KBM-7 (cell line): Measurements from ENCODE around the gene GAL3ST3.

Experiments used
- DNase-seq: peaks from one replicate; pipeline ENCODE4 v3.0.0-alpha.2; 2015
- in situ Hi-C: fragments of 300-500 bp; cut with MboI; formaldehyde crosslinking; loops from 2 replicates; pipeline ENCODE4 v1.14.3; 2020; ENCODE audit warnings: low sequenced_read_pairs, low pct_unique_long_range_greater_than_20kb, mixed read lengths

The GAL3ST3 gene

DNA sequence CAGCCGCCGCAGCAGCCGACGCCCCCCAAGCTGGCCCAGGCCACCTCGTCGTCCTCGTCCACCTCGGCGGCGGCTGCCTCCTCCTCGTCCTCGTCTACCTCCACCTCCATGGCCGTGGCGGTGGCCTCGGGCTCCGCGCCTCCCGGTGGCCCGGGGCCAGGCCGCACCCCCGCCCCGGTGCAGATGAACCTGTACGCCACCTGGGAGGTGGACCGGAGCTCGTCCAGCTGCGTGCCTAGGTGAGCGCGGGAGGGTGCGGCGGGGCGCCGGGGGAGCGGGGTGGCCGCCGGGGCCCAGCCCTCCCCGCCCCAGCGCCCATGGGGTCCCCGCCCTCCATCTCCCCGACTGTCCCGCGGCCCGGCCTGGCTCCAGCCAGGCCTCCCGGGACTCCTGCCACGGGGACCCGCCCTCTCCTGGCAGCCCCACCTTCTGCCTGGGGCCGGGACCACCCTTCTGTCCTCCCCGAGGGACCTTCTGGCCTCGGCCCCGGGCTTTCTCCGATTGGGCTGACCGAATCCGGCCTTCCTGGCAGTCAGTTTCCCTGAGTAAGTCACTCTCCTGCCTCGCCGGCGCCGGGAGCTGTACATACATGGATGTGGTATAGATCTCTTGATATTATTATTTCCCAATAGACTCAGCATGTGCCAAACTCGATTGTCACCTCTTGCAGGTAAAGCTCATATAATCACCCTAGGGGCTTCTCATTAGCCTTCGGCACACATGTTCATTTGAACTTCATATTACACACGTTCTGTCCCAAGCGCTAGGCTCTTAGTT lies 21.8 kb upstream of the GAL3ST3 start:
- DNase-seq, result no peak
- in situ Hi-C loops, result no loop called here

- peak; percentile 70 for DNase-seq
- in situ Hi-C loops, result no loop called here
Observed at GRCh38 chr11:66069715-66070603, 21.0 kb upstream of the GAL3ST3 start, which contains the start of gene PACS1. TSS of gene PACS1 (plus strand) at chr11:66070272. CDS start at chr11:66070487, 215 bp downstream.

DNA sequence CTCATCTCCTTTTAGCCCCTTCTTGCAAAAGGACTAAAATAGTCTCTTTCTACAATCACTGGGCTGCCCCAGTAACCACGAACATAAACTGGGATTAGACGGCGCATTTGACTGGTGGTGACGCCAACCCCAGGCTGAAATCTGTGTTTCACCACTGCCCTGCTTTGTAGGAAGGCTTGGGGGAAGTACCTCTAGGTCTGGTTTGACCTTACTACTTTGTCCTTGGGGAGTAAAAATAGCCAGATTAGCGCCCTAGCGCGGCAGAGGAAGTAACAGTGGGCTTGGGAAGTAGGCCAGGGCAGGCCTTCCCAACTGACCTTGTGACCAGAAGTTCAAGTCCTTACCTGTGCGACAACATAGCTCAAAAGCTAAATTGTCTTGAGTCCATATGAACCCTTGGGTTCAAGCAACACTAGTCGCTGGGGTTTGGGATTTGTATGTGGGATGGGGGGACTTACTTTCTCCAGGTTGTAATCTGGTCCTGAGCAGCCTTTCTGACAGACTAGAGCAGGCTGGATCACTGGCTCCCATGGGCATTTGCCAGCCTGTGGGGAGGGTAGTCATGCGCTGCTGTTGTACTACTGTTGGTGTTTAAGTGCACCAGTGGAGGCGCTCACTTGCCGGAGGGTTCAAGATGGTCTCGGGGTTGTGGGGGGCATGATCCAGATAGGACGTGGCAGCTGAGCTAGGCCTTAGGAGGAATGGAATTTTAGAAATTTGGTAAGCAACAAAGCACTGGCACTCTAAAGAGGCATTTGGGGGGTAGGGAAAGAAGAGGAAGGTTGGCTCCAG lies 20.2 kb upstream of the GAL3ST3 start:
- peak; percentile 27 for DNase-seq
- in situ Hi-C loops, result no loop called here

DNA sequence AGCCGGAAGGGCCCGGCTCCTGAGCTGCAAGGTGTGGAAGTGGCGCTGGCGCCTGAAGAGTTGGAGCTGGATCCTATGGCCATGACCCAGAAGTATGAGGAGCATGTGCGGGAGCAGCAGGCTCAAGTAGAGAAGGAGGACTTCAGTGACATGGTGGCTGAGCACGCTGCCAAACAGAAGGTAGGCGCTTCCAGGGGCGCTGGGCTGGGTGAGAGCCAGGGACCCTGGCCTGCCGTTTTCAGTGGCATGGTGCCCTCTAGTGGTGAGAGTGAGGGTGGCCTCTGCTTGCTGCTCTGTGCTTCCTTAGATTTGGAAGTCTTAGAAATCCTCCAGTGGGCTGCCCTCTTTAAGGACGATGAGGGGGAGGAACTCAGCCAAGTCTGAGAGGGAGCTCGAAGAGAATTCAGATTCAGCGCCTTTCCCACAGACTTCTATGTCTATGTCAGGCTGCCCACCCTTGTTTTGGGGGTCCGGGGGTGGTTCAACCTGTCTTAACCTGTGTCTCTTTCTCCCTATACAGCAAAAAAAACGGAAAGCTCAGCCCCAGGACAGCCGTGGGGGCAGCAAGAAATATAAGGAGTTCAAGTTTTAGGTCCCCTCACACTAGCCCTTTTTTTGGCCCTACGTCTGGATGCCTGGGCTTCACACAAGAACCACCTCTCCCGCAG lies 19.3 kb upstream of the GAL3ST3 start:
- DNase-seq, result peak; percentile 85
- in situ Hi-C loops, result no loop called here

- DNase-seq, result no peak
- in situ Hi-C loops, result no loop called here
Observed at GRCh38 chr11:66067640-66068039, 18.7 kb upstream of the GAL3ST3 start.

DNA sequence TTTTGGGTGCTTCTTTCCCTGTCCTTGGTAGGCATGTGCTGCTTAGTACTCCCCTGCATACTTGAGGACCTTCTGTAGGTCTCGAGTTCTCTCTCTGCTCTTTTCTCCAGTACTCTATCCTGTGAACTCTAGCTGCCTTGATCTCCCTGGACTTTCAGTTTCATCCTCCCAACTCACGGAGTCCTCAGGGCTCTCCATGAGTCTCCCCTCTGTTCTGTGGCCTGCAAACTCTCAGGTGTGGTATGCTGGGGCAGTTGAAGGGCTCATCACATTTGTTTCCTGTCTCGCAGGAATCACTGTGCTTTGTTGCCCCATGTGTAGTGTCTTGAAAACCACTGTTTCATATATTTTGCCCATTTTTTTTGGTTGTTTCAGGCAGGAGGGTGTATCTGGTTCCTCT lies 17.8 kb upstream of the GAL3ST3 start:
- no peak for DNase-seq
- in situ Hi-C loops, result no loop called here

- no peak for DNase-seq
- in situ Hi-C loops, result no loop called here
Observed at GRCh38 chr11:66064571-66064970, 15.6 kb upstream of the GAL3ST3 start.

GRCh38 chr11:66063900-66064299 lies 14.9 kb upstream of the GAL3ST3 start:
- in situ Hi-C loops, result no loop called here

GRCh38 chr11:66062408-66062807 lies 13.4 kb upstream of the GAL3ST3 start:
- no peak for DNase-seq
- in situ Hi-C loops, result no loop called here

More at GRCh38 chr11:66063900-66064299, 14.9 kb upstream of the GAL3ST3 start:
- no peak for DNase-seq

GRCh38 chr11:66061268-66061667 lies 12.3 kb upstream of the GAL3ST3 start:
- in situ Hi-C loops, result no loop called here
- DNase-seq, result no peak

GRCh38 chr11:66059966-66060680 lies 11.2 kb upstream of the GAL3ST3 start:
- in situ Hi-C loops, result no loop called here
- no peak for DNase-seq

DNA sequence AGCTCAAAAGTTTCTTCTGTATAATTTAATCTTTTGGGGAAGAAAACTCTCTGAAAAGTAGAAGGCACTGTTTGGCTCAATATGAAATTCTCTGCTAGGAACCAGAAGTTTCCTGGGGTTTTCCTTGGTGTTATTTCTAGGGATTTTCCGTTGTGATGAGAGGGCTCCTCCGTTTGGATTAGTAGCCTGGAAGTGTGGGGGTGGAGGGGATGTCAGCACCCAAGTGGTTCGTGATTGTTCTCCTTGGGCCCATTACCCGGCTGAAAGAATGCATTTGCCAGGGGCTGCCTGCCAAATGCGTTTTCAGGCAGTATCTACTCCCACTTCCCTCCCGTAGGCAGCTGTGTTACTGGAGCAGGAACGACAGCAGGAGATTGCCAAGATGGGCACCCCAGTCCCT lies 7.5 kb upstream of the GAL3ST3 start:
- in situ Hi-C loops, result no loop called here
- no peak for DNase-seq

DNA sequence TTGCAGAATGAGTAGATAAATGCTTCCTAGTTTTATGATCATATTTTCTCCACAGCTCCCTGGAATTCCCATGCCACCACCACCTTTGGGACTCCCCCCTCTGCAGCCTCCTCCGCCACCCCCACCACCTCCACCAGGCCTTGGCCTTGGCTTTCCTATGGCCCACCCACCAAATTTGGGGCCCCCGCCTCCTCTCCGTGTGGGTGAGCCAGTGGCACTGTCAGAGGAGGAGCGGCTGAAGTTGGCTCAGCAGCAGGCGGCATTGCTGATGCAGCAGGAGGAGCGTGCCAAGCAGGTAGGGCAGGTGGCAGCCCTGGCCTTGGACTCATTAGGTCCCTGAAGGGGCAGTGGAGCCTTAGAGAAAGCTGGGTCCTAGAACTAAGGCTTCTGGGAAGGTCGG lies 6.1 kb upstream of the GAL3ST3 start:
- in situ Hi-C loops, result no loop called here
- DNase-seq, result no peak

DNA sequence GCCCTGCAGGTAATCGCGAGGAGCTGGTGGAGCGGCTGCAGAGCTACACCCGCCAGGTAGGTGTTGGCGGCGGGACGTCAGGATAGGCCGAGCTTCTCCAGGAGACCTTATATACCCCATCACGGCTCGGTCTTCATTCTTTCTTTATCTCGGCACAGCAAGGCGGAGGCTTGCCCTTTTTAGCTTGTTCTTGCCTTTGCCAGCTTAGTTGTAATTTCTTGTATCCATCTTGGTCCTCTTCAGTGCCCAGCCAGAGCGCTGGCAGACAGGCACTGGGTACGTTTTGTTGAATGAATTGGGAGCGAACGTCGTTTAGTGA lies 3.7 kb upstream of the GAL3ST3 start:
- no peak for DNase-seq
- in situ Hi-C loops, result no loop called here

GRCh38 chr11:66051766-66052663 lies 3.1 kb upstream of the GAL3ST3 start, which contains the start of gene SF3B2:
TSS of gene SF3B2 (plus strand) at chr11:66052364. CDS start at chr11:66052385, 21 bp downstream.
- peak; percentile 99 for DNase-seq
- in situ Hi-C loops, result no loop called here

GRCh38 chr11:66051371-66051765 lies 2.4 kb upstream of the GAL3ST3 start:
- DNase-seq, result no peak
- in situ Hi-C loops, result no loop called here

DNA sequence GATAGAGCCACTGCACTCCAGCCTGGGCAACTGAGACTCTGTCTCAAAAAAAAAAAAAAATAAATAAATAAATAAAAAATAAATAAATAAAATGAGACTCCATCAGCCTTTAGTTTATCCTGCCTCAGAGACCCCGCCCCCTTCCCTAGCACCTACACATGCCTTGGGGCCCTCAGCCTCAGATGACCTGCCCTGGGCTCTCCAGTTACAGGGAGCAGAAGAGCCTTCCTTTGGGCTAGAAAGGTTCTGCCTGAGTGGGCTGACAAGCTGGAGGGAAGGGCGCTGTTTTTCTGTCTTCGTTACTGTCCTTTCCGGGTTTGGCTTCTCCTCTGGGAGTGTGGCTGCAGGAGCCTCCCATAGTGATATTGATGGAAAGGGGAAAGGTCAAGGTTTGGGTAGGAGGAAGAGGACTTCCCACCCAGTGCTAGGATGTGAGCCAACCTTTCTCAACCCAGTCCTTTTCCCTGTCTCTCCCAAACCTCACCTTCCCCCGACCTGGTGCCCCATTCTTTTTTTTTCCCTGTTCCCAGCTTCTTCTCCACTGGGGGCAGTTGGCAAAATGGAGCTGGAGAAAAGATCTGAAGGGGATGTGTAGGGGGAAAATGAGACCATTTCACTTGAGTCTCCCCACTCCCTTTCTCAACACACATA lies 1.7 kb upstream of the GAL3ST3 start:
- no peak for DNase-seq
- in situ Hi-C loops, result no loop called here
